ENCODE results near the gene SCAF8. TPM values are rescaled to one million over a fixed set of nuclear protein-coding genes. Genes with fewer than 3 reads are reported as not detected.

Gene SCAF8
- total and polyA plus RNA-seq, 2 of the 8 experiments (the other 6 are each of a cell fraction or from before 2014, with no cell fraction given), result 20.3 to 46.3 TPM

GRCh38 chr6:154786144-154786868 is 53.1 kb downstream of the SCAF8 start:
- Histone ChIP-seq H3K79me2 (ENCODE audit: control insufficient read depth in 1 of 2, insufficient read depth in 2 of 2, low read length in 2 of 2) (peaks cover 0 to 70% of the 10 kb centered on the region in 2 experiments; a peak in 3 of 4 replicates), H2BK12ac (ENCODE audit: low read depth, low read length) (no peak overlapping the region), H2BK120ac (replicated peaks; ENCODE audit: low read depth, low read length) (no peak overlapping the region), H3K4ac (replicated peaks; ENCODE audit: insufficient read length, low read depth, low read length) (no peak overlapping the region), H2AFZ (ENCODE audit: low read length) (no peak overlapping the region), H3K4me3 (ENCODE audit: extremely low read depth in 1 of 4, insufficient read depth in 2 of 4, low read depth in 3 of 4, low read length in 4 of 4) (no peak overlapping the region), H3K23ac (ENCODE audit: insufficient read length) (no peak overlapping the region), H3K27ac (ENCODE audit: low read depth, low read length) (no peak overlapping the region), H4K20me1 (replicated peaks in 1 of 2; ENCODE audit: control insufficient read depth in 1 of 2, insufficient read depth in 2 of 2, low read length in 2 of 2) (peaks cover 0 to 7% of the 10 kb centered on the region in 2 experiments), H3K27me3 (replicated peaks in 1 of 4; ENCODE audit: control insufficient read depth in 3 of 4, extremely low read depth in 1 of 4, insufficient read depth in 3 of 4, low read length in 3 of 4) (no peaks in the 10 kb centered on the region), H3K14ac (ENCODE audit: insufficient read length) (no peak overlapping the region), H4K91ac (replicated peaks; ENCODE audit: insufficient read length, low read length) (no peak overlapping the region), H2BK5ac (ENCODE audit: low read depth, low read length) (no peak overlapping the region), H4K5ac (ENCODE audit: insufficient read length, low read depth, low read length) (no peak overlapping the region), H3K56ac (replicated peaks; ENCODE audit: insufficient read length, low read depth, low read length) (no peak overlapping the region), H3K9ac (replicated peaks in 1 of 4; ENCODE audit: extremely low read depth in 1 of 4, low read depth in 3 of 4, low read length in 3 of 4) (no peak overlapping the region), H3K4me2 (ENCODE audit: insufficient read depth in 1 of 2, low read depth in 2 of 2, low read length in 2 of 2) (no peak overlapping the region), H3K4me1 (replicated peaks in 1 of 4; ENCODE audit: control insufficient read depth in 3 of 4, insufficient read depth in 4 of 4, low read length in 3 of 4) (peaks cover 0 to 7% (median 0%) of the 10 kb centered on the region in 4 experiments; a peak in 1 of 7 replicates), H3K18ac (ENCODE audit: extremely low read depth, low read length) (no peak overlapping the region), H2BK20ac (ENCODE audit: low read length) (no peak overlapping the region), H2BK15ac (ENCODE audit: low read length) (no peak overlapping the region), H3K23me2 (ENCODE audit: low read depth, low read length) (no peaks in the 10 kb centered on the region), H3K36me3 (ENCODE audit: control insufficient read depth in 2 of 4, insufficient read depth in 4 of 4, low read length in 3 of 4) (peaks cover 0 to 12% (median 3%) of the 10 kb centered on the region in 4 experiments; a peak in 3 of 8 replicates), H3K79me1 (ENCODE audit: low read depth, low read length) (peaks cover 3% of the 10 kb centered on the region; the same call in 1 of the 2 replicates), H4K8ac (ENCODE audit: extremely low read depth, insufficient read depth, low read length) (no peak overlapping the region), H3K9me3 (ENCODE audit: insufficient read depth in 2 of 2, low read depth in 1 of 2, low read length in 1 of 2) (no peaks in the 10 kb centered on the region), H2AK5ac (ENCODE audit: low read depth, low read length) (no peak overlapping the region)
- ChIA-PET POLR2A (ENCODE audit: partially characterized antibody) (interaction anchor here (1.0 to 1.1 kb wide), 2 partner anchors 14 to 39 kb away, joined by 3 to 4 read pairs; no protein-coding TSS in a partner anchor), CTCF (ENCODE audit: partially characterized antibody) (interaction anchor here (0.9 to 1.6 kb wide), 3 partner anchors 29 to 111 kb away, joined by 3 to 8 read pairs (median 4); no protein-coding TSS in a partner anchor)
- DNase-seq (ENCODE audit: low read depth in 1 of 2, low spot score in 2 of 2), result no peak
- 88% methylated on average over 9 of the region's 9 CpGs; no CpG with 5 or more reads in 1 of the 2 experiments for WGBS, 2 experiments (ENCODE audit: extremely low coverage in 1 of 2, insufficient coverage in 1 of 2, insufficient read length in 1 of 2, insufficient replicate concordance in 2 of 2, low coverage in 1 of 2, low lambda C conversion rate in 2 of 2, missing lambda C conversion rate in 1 of 2)
- FAIRE-seq, result no peak
- TF ChIP-seq JUND (IDR thresholded peaks at IDR 0.05; ENCODE audit: low read length) (no peak), RFX5 (IDR thresholded peaks at IDR 0.05; ENCODE audit: borderline replicate concordance, low read depth, low read length) (no peak), CHD1 (IDR thresholded peaks at IDR 0.05; ENCODE audit: low read depth, low read length) (no peak), GABPA (IDR thresholded peaks at IDR 0.05; ENCODE audit: borderline replicate concordance, insufficient read depth, low read length) (no peak)
